Superior temporal gyrus (tissue), 1 donor: Measurements from ENCODE around the gene ANTXRL.
"Not testable (repeated sequence)": the region's sequence is repeated elsewhere in the genome, so short reads cannot be mapped to it uniquely, and the experiment has no call there.

Experiments used
- DNase-seq: peaks from one replicate; pipeline ENCODE4 v3.0.0-alpha.2; 2016; ENCODE audit errors: extremely low spot score

The ANTXRL gene

GRCh38 chr10:46273506-46274477, 13.0 kb upstream of the ANTXRL start:
- no peak for DNase-seq

GRCh38 chr10:46277840-46278239, 9.0 kb upstream of the ANTXRL start:
- DNase-seq = no peak

- not testable (repeated sequence) for DNase-seq
These were observed 4.4 kb upstream of the ANTXRL start for GRCh38 chr10:46282421-46282831.

- peak; percentile 87 for DNase-seq
These were observed 3.8 kb upstream of the ANTXRL start for GRCh38 chr10:46282842-46283574.

- DNase-seq = peak; percentile 32
These were observed 3.1 kb upstream of the ANTXRL start for GRCh38 chr10:46283580-46284285.

- DNase-seq = peak; percentile 85
These were observed 2.2 kb upstream of the ANTXRL start for GRCh38 chr10:46284286-46285229.

GRCh38 chr10:46285300-46285699, 1.5 kb upstream of the ANTXRL start:
- DNase-seq = peak; percentile 35

GRCh38 chr10:46285966-46286620, 704 bp upstream of the ANTXRL start:
- no peak for DNase-seq

GRCh38 chr10:46287846-46288477, 1.2 kb downstream of the ANTXRL start:
- DNase-seq = no peak

- no peak for DNase-seq
These were observed 1.9 kb downstream of the ANTXRL start for GRCh38 chr10:46288601-46289206.

GRCh38 chr10:46289209-46289810, 2.5 kb downstream of the ANTXRL start:
- DNase-seq = no peak

- DNase-seq = no peak
These were observed 3.5 kb downstream of the ANTXRL start for GRCh38 chr10:46290101-46290886.

GRCh38 chr10:46291817-46292572, 5.2 kb downstream of the ANTXRL start:
- DNase-seq = no peak

- DNase-seq = no peak
These were observed 5.8 kb downstream of the ANTXRL start for GRCh38 chr10:46292573-46293023.

GRCh38 chr10:46293228-46293627, 6.4 kb downstream of the ANTXRL start:
- DNase-seq = no peak

- DNase-seq = no peak
These were observed 7.2 kb downstream of the ANTXRL start for GRCh38 chr10:46293832-46294640.
